Measurements from ENCODE around the gene AOC3. TPM values are rescaled to one million over a fixed set of nuclear protein-coding genes. Genes with fewer than 3 reads are reported as not detected.
"Not testable (repeated sequence)": the region's sequence is repeated elsewhere in the genome, so short reads cannot be mapped to it uniquely, and the experiment has no call there.

Gene AOC3
- total and polyA plus RNA-seq, 10 donors = 7.1 to 32.5 (median 15.8) TPM

DNA sequence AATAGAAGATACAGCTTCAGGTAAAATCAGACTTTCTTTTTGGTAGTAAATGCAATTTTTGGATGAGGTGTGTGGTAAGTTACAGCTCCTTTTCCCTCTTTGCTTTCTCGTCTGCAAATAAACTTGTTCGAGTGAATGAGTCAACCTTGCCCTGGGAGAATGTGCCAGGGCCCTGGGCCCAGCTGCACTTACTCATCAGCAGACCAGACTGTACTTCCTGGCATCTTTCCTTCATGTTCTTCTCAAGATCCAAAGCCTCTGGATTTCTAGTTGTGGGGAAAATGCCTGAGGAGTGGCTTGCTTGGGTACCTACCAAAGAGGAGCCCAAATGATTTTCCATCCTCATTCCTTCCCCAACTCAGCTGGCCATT, 44.2 kb downstream of the AOC3 start:
- no peaks in the 10 kb centered on the region for H3K9me3 ChIP-seq
- WGBS, 5 donors = 47 to 72% (median 52%) methylated on average over 2 of the region's 2 CpGs
- H3K27ac ChIP-seq = peak overlapping the region in 1 of 8 donors; percentile 82
- H3K4me1 ChIP-seq = peaks cover 0 to 38% (median 15%) of the 10 kb centered on the region in 6 donors
- no peak overlapping the region for H3K4me3 ChIP-seq
- no peaks in the 10 kb centered on the region for H3K36me3 ChIP-seq
- no peak for TF ChIP-seq POLR2A (IDR thresholded peaks at IDR 0.05)
- TF ChIP-seq POLR2AphosphoS5 (IDR thresholded peaks at IDR 0.05) = no peak
- TF ChIP-seq, protein P1, sequence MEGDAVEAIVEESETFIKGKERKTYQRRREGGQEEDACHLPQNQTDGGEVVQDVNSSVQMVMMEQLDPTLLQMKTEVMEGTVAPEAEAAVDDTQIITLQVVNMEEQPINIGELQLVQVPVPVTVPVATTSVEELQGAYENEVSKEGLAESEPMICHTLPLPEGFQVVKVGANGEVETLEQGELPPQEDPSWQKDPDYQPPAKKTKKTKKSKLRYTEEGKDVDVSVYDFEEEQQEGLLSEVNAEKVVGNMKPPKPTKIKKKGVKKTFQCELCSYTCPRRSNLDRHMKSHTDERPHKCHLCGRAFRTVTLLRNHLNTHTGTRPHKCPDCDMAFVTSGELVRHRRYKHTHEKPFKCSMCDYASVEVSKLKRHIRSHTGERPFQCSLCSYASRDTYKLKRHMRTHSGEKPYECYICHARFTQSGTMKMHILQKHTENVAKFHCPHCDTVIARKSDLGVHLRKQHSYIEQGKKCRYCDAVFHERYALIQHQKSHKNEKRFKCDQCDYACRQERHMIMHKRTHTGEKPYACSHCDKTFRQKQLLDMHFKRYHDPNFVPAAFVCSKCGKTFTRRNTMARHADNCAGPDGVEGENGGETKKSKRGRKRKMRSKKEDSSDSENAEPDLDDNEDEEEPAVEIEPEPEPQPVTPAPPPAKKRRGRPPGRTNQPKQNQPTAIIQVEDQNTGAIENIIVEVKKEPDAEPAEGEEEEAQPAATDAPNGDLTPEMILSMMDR (IDR thresholded peaks at IDR 0.05 in 8 of 11, conservative IDR thresholded peaks at IDR 0.05 in 3 of 11) = no peak
- no peak for DNase-seq
- intact Hi-C loops (cut with DNase I; ENCODE audit: low total_unique reads) = no loop called here
- H3K27me3 ChIP-seq (replicated peaks in 1 of 7) = no peaks in the 10 kb centered on the region

DNA sequence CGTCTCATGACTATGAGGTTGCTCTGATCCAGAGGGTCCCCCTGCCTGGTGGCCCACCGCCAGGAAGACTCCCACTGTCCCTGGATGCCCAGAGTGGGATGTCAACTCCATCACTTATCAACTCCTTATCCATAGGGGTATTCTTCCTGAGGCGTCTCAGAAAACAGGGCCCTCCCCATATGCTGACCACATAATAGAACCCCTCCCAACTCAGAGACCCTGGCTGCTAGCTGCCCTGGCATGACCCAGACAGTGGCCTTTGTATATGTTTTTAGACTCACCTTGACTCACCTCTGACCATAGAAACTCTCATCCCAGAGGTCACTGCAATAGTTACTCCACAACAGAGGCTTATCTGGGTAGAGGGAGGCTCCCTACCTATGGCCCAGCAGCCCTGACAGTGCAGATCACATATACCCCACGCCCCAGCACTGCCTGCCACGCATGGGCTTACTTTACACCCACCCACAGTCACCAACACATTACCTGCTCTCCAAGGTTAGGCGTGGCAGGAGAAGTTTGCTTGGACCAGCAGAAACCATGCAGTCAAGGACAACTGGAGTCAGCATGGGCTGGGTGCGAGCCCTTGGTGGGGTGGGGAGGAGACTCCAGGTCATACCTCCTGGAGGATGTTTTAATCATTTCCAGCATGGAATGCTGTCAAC, 47.3 kb downstream of the AOC3 start:
- H3K4me3 ChIP-seq = no peak overlapping the region
- H3K27ac ChIP-seq = no peak overlapping the region
- peaks cover 0 to 20% (median 12%) of the 10 kb centered on the region in 6 donors for H3K4me1 ChIP-seq
- no peaks in the 10 kb centered on the region for H3K36me3 ChIP-seq
- DNase-seq = no peak
- TF ChIP-seq, protein P1 (IDR thresholded peaks at IDR 0.05 in 8 of 11, conservative IDR thresholded peaks at IDR 0.05 in 3 of 11) = no peak
- TF ChIP-seq POLR2AphosphoS5 (IDR thresholded peaks at IDR 0.05) = no peak
- TF ChIP-seq POLR2A (IDR thresholded peaks at IDR 0.05) = no peak
- intact Hi-C loops (cut with DNase I; ENCODE audit: low total_unique reads) = no loop called here
- 77 to 91% (median 88%) methylated on average over 7 of the region's 7 CpGs for WGBS, 5 donors
- H3K27me3 ChIP-seq (replicated peaks in 1 of 7) = peaks cover 0 to 4% (median 0%) of the 10 kb centered on the region in 7 donors
- no peaks in the 10 kb centered on the region for H3K9me3 ChIP-seq

DNA sequence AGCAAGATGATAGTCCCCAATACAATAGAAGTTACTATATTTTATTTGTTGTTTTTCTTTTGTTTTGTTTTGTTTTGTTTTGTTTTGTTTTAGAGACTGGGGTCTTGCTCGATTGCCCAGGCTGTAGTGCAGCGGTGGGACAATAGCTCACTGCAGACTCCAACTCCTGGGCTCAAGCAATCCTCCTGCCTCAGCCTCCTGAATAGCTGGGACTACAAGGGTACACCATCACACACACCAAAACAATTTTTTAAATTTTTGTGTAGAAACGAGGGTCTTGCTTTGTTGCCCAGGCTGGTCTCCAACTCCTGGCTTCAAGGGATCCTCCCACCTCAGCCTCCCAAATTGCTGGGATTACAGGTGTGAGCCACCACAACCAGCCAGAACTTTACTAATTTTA, 49.0 kb downstream of the AOC3 start:
- 81 to 93% (median 85%) methylated on average over 3 of the region's 3 CpGs for WGBS, 5 donors
- H3K4me1 ChIP-seq; H3K27ac ChIP-seq; H3K27me3 ChIP-seq (replicated peaks in 1 of 7); H3K9me3 ChIP-seq; intact Hi-C loops (cut with DNase I; ENCODE audit: low total_unique reads); H3K36me3 ChIP-seq; DNase-seq; H3K4me3 ChIP-seq: not testable (repeated sequence)

DNA sequence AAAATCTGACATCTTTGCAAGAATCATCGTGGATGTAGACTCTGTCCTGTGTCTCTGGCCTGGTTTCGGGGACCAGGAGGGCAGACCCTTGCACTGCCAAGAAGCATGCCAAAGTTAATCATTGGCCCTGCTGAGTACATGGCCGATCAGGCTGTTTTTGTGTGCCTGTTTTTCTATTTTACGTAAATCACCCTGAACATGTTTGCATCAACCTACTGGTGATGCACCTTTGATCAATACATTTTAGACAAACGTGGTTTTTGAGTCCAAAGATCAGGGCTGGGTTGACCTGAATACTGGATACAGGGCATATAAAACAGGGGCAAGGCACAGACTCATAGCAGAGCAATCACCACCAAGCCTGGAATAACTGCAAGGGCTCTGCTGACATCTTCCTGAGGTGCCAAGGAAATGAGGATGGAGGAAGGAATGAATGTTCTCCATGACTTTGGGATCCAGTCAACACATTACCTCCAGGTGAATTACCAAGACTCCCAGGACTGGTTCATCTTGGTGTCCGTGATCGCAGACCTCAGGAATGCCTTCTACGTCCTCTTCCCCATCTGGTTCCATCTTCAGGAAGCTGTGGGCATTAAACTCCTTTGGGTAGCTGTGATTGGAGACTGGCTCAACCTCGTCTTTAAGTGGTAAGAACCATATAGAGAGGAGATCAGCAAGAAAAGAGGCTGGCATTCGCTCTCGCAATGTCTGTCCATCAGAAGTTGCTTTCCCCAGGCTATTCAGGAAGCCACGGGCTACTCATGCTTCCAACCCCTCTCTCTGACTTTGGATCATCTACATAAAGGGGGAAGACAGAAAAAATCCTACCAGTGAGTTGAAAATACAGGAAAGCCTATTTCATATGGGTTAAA, 49.7 kb downstream of the AOC3 start, which contains the start of gene G6PC1:
TSS of gene G6PC1 (plus strand) at position 340 of the 872 bp plus-strand sequence. CDS start at position 418, 78 bp downstream.
- Histone ChIP-seq H3K27ac (no peak within 1 kb of the TSS), H3K4me1 (no peaks in the 10 kb centered on the region), H3K4me3 (no peak within 1 kb of the TSS), H3K27me3 (replicated peaks in 1 of 7) (peaks cover 0 to 4% (median 0%) of the 10 kb centered on the region in 7 donors), H3K36me3 (no peaks in the 10 kb centered on the region), H3K9me3 (no peaks in the 10 kb centered on the region)
- intact Hi-C loops (cut with DNase I; ENCODE audit: low total_unique reads) = no loop called here
- TF ChIP-seq POLR2AphosphoS5 (IDR thresholded peaks at IDR 0.05) = no peak
- no peak for TF ChIP-seq POLR2A (IDR thresholded peaks at IDR 0.05)
- TF ChIP-seq, protein P1 (IDR thresholded peaks at IDR 0.05 in 8 of 11, conservative IDR thresholded peaks at IDR 0.05 in 3 of 11) = no peak
- WGBS, 5 donors = 74 to 90% (median 77%) methylated on average over 11 to 12 of the region's 12 CpGs
- DNase-seq = no peak
